Astrocyte of the cerebellum (primary cell): ENCODE results near the gene GSDME.

ENCODE experiments used
- DNase-seq: peaks from one replicate; pipeline ENCODE4 v3.0.0-alpha.2; 2011; ENCODE audit warnings: low read depth
- H3K4me3 ChIP-seq: 2 replicates; pipeline ENCODE4 v1.5.1; 2011; ENCODE audit warnings: mild to moderate bottlenecking, low read depth, low read length, moderate library complexity
- CTCF ChIP-seq: IDR thresholded peaks from 2 replicates; pipeline ENCODE4 v1.5.1; 2012; ENCODE audit warnings: low read length, low read depth, moderate library complexity, mild to moderate bottlenecking; ENCODE audit errors: missing control alignments
- in situ Hi-C: cut with HindIII; loops from 2 replicates; pipeline ENCODE4 v1.10.0; 2017; ENCODE audit warnings: low sequenced_read_pairs

The GSDME gene

GRCh38 chr7:24730018-24730369 lies 27.3 kb downstream of the GSDME start:
- no peak for TF ChIP-seq CTCF
- no peak for DNase-seq
- no peak overlapping the region for H3K4me3 ChIP-seq
- in situ Hi-C loops, result no loop called here

GRCh38 chr7:24729365-24730017 lies 27.8 kb downstream of the GSDME start:
- no peak overlapping the region for H3K4me3 ChIP-seq
- in situ Hi-C loops, result no loop called here
- TF ChIP-seq CTCF, result no peak
- no peak for DNase-seq

GRCh38 chr7:24728503-24729364 lies 28.5 kb downstream of the GSDME start:
- no peak for DNase-seq
- no peak overlapping the region for H3K4me3 ChIP-seq
- in situ Hi-C loops, result no loop called here
- TF ChIP-seq CTCF, result no peak

- in situ Hi-C loops, result no loop called here
- no peak for TF ChIP-seq CTCF
- DNase-seq, result no peak
Measured at GRCh38 chr7:24728121-24728500, 29.2 kb downstream of the GSDME start.

GRCh38 chr7:24727154-24728120 lies 29.8 kb downstream of the GSDME start:
- TF ChIP-seq CTCF, result no peak
- in situ Hi-C loops, result no loop called here
- DNase-seq, result no peak
- H3K4me3 ChIP-seq, result no peak overlapping the region

More at GRCh38 chr7:24728121-24728500, 29.2 kb downstream of the GSDME start:
- no peak overlapping the region for H3K4me3 ChIP-seq
